ENCODE results near the gene CLDN9. TPM values are rescaled to one million over a fixed set of nuclear protein-coding genes. Genes with fewer than 3 reads are reported as not detected.
A peak's percentile ranks its signal among the peaks of the same experiment; 100 is the strongest.

Gene CLDN9
- total RNA-seq, 2 donors from 2014 or later = 0.40 to 0.42 TPM

GRCh38 chr16:3059723-3060242, 47.1 kb downstream of the CLDN9 start:
- ATAC-seq = no peak
- intact Hi-C loops (cut with DNase I, micrococcal nuclease) = no loop called here
- no peak for DNase-seq

- no peak for ATAC-seq
- intact Hi-C loops (cut with DNase I, micrococcal nuclease) = no loop called here
- DNase-seq = no peak
Observed at GRCh38 chr16:3060339-3061127, 47.8 kb downstream of the CLDN9 start.

- intact Hi-C loops (cut with DNase I, micrococcal nuclease) = no loop called here
- ATAC-seq (no peak), DNase-seq (no peak)
Observed at GRCh38 chr16:3062553-3062952, 49.8 kb downstream of the CLDN9 start.

- no peak for DNase-seq
- intact Hi-C loops (cut with DNase I, micrococcal nuclease) = no loop called here
- ATAC-seq = peak; percentile 36
Observed at GRCh38 chr16:3063625-3064386, 51.1 kb downstream of the CLDN9 start.

Other genes with a start within 250 kb of the CLDN9 start
- 100 to 1,000 TPM; 209 to 336 TPM for gene ELOB, start 235.6 kb upstream of the CLDN9 start, total RNA-seq
- not detected for gene PRSS33, start 225.4 kb upstream of the CLDN9 start, total RNA-seq
- not detected for gene PRSS41, start 214.5 kb upstream of the CLDN9 start, total RNA-seq
- gene PRSS21, start 195.7 kb upstream of the CLDN9 start, total RNA-seq = 1 to 10 TPM; 1.7 to 6.4 TPM
- 10 to 100 TPM; 40.9 to 50.0 TPM for gene ZG16B, start 182.6 kb upstream of the CLDN9 start, total RNA-seq
- gene PRSS22, start 154.8 kb upstream of the CLDN9 start, total RNA-seq = 10 to 100 TPM in 1 of 2 donors, under 1 TPM in 1; 0.78 to 12.9 TPM
- gene FLYWCH2, start 129.7 kb upstream of the CLDN9 start, total RNA-seq = 10 to 100 TPM; 20.7 to 30.8 TPM
- 10 to 100 TPM; 23.0 to 27.3 TPM for gene FLYWCH1, start 101.0 kb upstream of the CLDN9 start, total RNA-seq
- gene KREMEN2, start 48.6 kb upstream of the CLDN9 start, total RNA-seq = 1 to 10 TPM in 1 of 2 donors, under 1 TPM in 1; 0.89 to 1.1 TPM
- gene PAQR4, start 43.6 kb upstream of the CLDN9 start, total RNA-seq = 10 to 100 TPM in 1 of 2 donors, 1 to 10 TPM in 1; 8.7 to 12.7 TPM
- 10 to 100 TPM in 1 of 2 donors, 1 to 10 TPM in 1; 4.4 to 12.6 TPM for gene PKMYT1, start 32.5 kb upstream of the CLDN9 start, total RNA-seq
- not detected for gene CLDN6, start 5.3 kb downstream of the CLDN9 start, total RNA-seq
- 10 to 100 TPM; 10.5 to 19.3 TPM for gene TNFRSF12A, start 7.4 kb downstream of the CLDN9 start, total RNA-seq
- 10 to 100 TPM; 26.6 to 31.4 TPM for gene HCFC1R1, start 11.0 kb downstream of the CLDN9 start, total RNA-seq
- gene THOC6, start 11.1 kb downstream of the CLDN9 start, total RNA-seq = 10 to 100 TPM; 18.8 to 19.3 TPM
- 100 to 1,000 TPM in 1 of 2 donors, 10 to 100 TPM in 1; 91.8 to 107 TPM for gene BICDL2, start 24.0 kb downstream of the CLDN9 start, total RNA-seq
- 1 to 10 TPM in 1 of 2 donors, under 1 TPM in 1; 0.70 to 1.1 TPM for gene MMP25, start 33.6 kb downstream of the CLDN9 start, total RNA-seq
- gene IL32, start 52.7 kb downstream of the CLDN9 start, total RNA-seq = 100 to 1,000 TPM; 265 to 865 TPM
- not detected for gene ZSCAN10, start 86.4 kb downstream of the CLDN9 start, total RNA-seq
- 1 to 10 TPM; 8.2 to 9.6 TPM for gene ZNF205, start 99.7 kb downstream of the CLDN9 start, total RNA-seq
- gene ZNF213, start 122.1 kb downstream of the CLDN9 start, total RNA-seq = 10 to 100 TPM; 12.3 to 13.8 TPM
- gene OR1F1, start 175.3 kb downstream of the CLDN9 start, total RNA-seq = not detected
- 1 to 10 TPM; 6.0 to 6.1 TPM for gene ZNF200, start 222.2 kb downstream of the CLDN9 start, total RNA-seq
- gene MEFV, start 243.7 kb downstream of the CLDN9 start, total RNA-seq = under 1 TPM; 0.37 to 0.67 TPM